K562 (cell line): ENCODE results near the gene SHANK1. TPM values are rescaled to one million over a fixed set of nuclear protein-coding genes. Genes with fewer than 3 reads are reported as not detected.

Source experiments
- CCNT2 ChIP-seq: IDR thresholded peaks from 2 replicates; pipeline ENCODE4 v1.6.1; 2011; ENCODE audit warnings: borderline replicate concordance, low read depth, mild to moderate bottlenecking, moderate library complexity, mixed read lengths, low read length; ENCODE audit not compliant: insufficient read length; ENCODE audit errors: extremely low read depth
- CHCHD3 ChIP-seq: fragments of 250-450 bp; sonication (Bioruptor Pico); IDR thresholded peaks from 2 replicates; pipeline ENCODE4 v2.1.2; 2022; ENCODE audit warnings: mild to moderate bottlenecking
- DNMT1 ChIP-seq: fragments of 450-650 bp; IDR thresholded peaks from 2 replicates; pipeline ENCODE4 v1.6.1; 2016; ENCODE audit warnings: antibody characterized with exemption, mild to moderate bottlenecking
- ESRRA ChIP-seq: fragments of 450-650 bp; IDR thresholded peaks from 2 replicates; pipeline ENCODE4 v1.6.1; 2014; ENCODE audit warnings: low read depth, mild to moderate bottlenecking, moderate library complexity, borderline replicate concordance
- FOXM1 ChIP-seq, 2 experiments: fragments of 450-650 bp in 1 of 2; sonication (generic) in 1 of 2; formaldehyde crosslinking in 1 of 2; IDR thresholded peaks; 2 replicates each; pipeline versions ENCODE4 v1.6.1 to v1.9.0; 2017 to 2022; ENCODE audit warnings: low read depth in 2 of 2, mild to moderate bottlenecking in 2 of 2, missing genetic modification reagents in 1 of 2, moderate library complexity in 1 of 2
- HDGF ChIP-seq: fragments of 450-650 bp; IDR thresholded peaks from 2 replicates; pipeline ENCODE4 v1.6.1; 2016
- NEUROD1 ChIP-seq: fragments of 150-350 bp; IDR thresholded peaks from 2 replicates; pipeline ENCODE4 v1.6.1; 2014; ENCODE audit warnings: borderline replicate concordance, low read length, low read depth; ENCODE audit not compliant: partially characterized antibody
- NR4A1 ChIP-seq, 2 experiments: fragments of 250-450 bp in 1 of 2; fragments of 450-650 bp in 1 of 2; sonication (Bioruptor Pico) in 1 of 2; IDR thresholded peaks; 2 replicates each; pipeline versions ENCODE4 v1.4.0 to v1.6.1; 2016 to 2020; ENCODE audit warnings: mild to moderate bottlenecking in 2 of 2, missing compliant biosample characterization in 1 of 2, missing genetic modification characterization in 1 of 2, moderate library complexity in 1 of 2
- POLR2A ChIP-seq: fragments of 450-650 bp; conservative IDR thresholded peaks from 2 replicates; pipeline ENCODE4 v1.6.1; 2016
- RBFOX2 ChIP-seq: fragments of 200-400 bp; formaldehyde crosslinking; IDR thresholded peaks from 2 replicates; pipeline ENCODE4 v1.6.1; 2017; ENCODE audit warnings: low read depth, mild to moderate bottlenecking, low read length, moderate library complexity
- RBM22 ChIP-seq: fragments of 200-400 bp; formaldehyde crosslinking; IDR thresholded peaks from 2 replicates; pipeline ENCODE4 v1.6.1; 2018; ENCODE audit warnings: low read length, low read depth; ENCODE audit not compliant: poor library complexity, severe bottlenecking
- RHOXF2B ChIP-seq: fragments of 250-450 bp; sonication (Bioruptor Pico); conservative IDR thresholded peaks from 2 replicates; pipeline ENCODE4 v1.5.1; 2021
- TCF7 ChIP-seq: sonication (generic); IDR thresholded peaks from 2 replicates; pipeline ENCODE4 v1.6.1; 2016; ENCODE audit warnings: antibody characterized with exemption, borderline replicate concordance
- ZBTB8A ChIP-seq: fragments of 450-650 bp; IDR thresholded peaks from 2 replicates; pipeline ENCODE4 v1.6.1; 2018; ENCODE audit warnings: mild to moderate bottlenecking, moderate library complexity; ENCODE audit not compliant: partially characterized antibody
- ZNF143 ChIP-seq: sonication (generic); formaldehyde crosslinking; IDR thresholded peaks from 2 replicates; pipeline ENCODE4 v1.9.0; 2022; ENCODE audit warnings: mild to moderate bottlenecking, missing genetic modification reagents
- ZNF184 ChIP-seq: sonication (generic); formaldehyde crosslinking; IDR thresholded peaks from 2 replicates; pipeline ENCODE4 v1.5.0; 2020; ENCODE audit warnings: missing genetic modification reagents
- ZNF24 ChIP-seq: fragments of 450-650 bp; IDR thresholded peaks from 2 replicates; pipeline ENCODE4 v1.6.1; 2016
- ZNF76 ChIP-seq: fragments of 250-450 bp; sonication (Bioruptor Pico); IDR thresholded peaks from 2 replicates; pipeline ENCODE4 v1.4.0; 2020; ENCODE audit warnings: mild to moderate bottlenecking, moderate library complexity, borderline replicate concordance
- ZNF830 ChIP-seq: fragments of 250-450 bp; sonication (Bioruptor Pico); IDR thresholded peaks from 2 replicates; pipeline ENCODE4 v1.5.0; 2021; ENCODE audit warnings: mild to moderate bottlenecking
- polyA plus RNA-seq, 8 experiments: library from polyadenylated mRNA; depleted of rRNA in 4 of 8; stranded (reverse) in 5 of 8; unstranded in 3 of 8; fragments of >200 nt; fragmentation: Nextera tagmentation in 2 of 8; fragmentation: Illumina TruSeq in 1 of 8; extraction: Ambion mirVana in 2 of 8; extraction: Trizol in 1 of 8; gene quantifications; 2 replicates each; pipeline versions ENCODE4 v1.2.1 to v1.2.3, GENCODE V29; 2011 to 2014; ENCODE audit warnings: inconsistent platforms in 1 of 8, missing spikeins in 1 of 8
- total RNA-seq, 7 experiments: library from RNA; depleted of rRNA in 6 of 7; stranded (reverse); fragments of >200 nt in 6 of 7; fragmentation: Illumina TruSeq in 2 of 7; extraction: Trizol in 2 of 7; gene quantifications; 2 replicates each; pipeline versions ENCODE4 v1.2.1 to v1.2.3, GENCODE V29; 2011 to 2021; ENCODE audit warnings: low replicate concordance in 1 of 7
- TF ChIP-seq, protein P1 (sequence below): fragments of 250-450 bp; sonication (Bioruptor Pico); IDR thresholded peaks from 2 replicates; pipeline ENCODE4 v1.9.0; 2021; ENCODE audit warnings: mild to moderate bottlenecking, inconsistent platforms
- TF ChIP-seq, protein P2 (sequence below): fragments of 450-650 bp; formaldehyde crosslinking; IDR thresholded peaks from 2 replicates; pipeline ENCODE4 v1.4.0; 2020; ENCODE audit warnings: mild to moderate bottlenecking, mixed read lengths
- TF ChIP-seq, protein P3 (sequence below): fragments of 450-650 bp; IDR thresholded peaks from 2 replicates; pipeline ENCODE4 v1.6.1; 2016; ENCODE audit warnings: low read depth, mild to moderate bottlenecking, moderate library complexity
- TF ChIP-seq, protein P4 (sequence below): sonication (generic); formaldehyde crosslinking; IDR thresholded peaks from 2 replicates; pipeline ENCODE4 v1.8.0; 2022; ENCODE audit warnings: missing genetic modification reagents, mild to moderate bottlenecking, moderate library complexity, borderline replicate concordance

Gene SHANK1
- total and polyA plus RNA-seq, 9 of the 15 experiments (the other 6 are each of a cell fraction or from before 2014, with no cell fraction given) = 0.33 to 1.3 (median 0.55) TPM; not detected in 2

DNA sequence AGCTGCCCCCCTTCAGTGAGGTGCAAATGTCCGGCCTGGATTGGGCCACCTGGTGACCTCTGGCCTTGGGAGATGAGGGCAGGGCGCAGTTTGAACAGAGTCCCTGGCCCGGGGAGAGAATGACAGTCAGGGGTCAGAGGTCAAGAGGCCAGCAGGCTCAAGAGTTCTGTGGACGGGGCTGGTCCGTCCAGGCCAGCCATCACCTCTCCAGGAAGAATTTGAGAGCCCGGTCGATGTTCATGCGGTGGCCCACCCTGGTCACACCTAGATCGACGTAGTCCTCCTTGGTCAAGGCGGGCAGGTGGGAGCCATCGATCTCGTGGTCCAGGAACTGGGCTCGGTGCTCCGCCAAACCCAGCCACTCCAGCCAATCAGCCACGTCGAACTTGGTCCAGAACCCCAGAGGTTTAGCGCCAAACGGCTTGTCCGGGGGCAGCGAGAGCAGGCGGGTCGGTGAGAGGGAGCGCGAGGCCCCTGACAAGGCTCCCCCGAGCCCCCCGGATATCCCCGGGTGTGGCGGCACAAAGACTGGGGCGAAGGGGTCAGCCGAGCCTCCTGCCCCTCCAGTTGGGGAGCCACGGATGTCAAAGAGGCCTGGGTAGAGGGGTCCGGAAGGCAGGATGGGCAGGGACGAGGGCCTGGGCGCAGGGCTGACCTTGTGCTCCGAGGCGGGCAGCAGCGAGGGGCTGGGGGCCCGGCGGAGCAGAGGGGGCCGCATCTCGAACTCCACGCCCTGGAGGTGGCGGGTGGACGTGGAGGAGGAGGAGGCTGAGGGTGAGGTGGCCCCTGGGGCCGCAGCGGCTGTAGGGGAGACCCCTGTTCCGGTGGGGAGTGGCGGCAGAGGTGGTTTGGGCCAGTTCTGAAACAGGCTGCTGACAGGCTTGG is 57.6 kb downstream of the SHANK1 start (continued):
- TF ChIP-seq, protein P1, sequence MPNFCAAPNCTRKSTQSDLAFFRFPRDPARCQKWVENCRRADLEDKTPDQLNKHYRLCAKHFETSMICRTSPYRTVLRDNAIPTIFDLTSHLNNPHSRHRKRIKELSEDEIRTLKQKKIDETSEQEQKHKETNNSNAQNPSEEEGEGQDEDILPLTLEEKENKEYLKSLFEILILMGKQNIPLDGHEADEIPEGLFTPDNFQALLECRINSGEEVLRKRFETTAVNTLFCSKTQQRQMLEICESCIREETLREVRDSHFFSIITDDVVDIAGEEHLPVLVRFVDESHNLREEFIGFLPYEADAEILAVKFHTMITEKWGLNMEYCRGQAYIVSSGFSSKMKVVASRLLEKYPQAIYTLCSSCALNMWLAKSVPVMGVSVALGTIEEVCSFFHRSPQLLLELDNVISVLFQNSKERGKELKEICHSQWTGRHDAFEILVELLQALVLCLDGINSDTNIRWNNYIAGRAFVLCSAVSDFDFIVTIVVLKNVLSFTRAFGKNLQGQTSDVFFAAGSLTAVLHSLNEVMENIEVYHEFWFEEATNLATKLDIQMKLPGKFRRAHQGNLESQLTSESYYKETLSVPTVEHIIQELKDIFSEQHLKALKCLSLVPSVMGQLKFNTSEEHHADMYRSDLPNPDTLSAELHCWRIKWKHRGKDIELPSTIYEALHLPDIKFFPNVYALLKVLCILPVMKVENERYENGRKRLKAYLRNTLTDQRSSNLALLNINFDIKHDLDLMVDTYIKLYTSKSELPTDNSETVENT = no peak
- TF ChIP-seq ZBTB8A (no peak), RBFOX2 (peak; percentile 56), NR4A1 (CRISPR knock-in tag; IDR thresholded peaks at IDR 0.05) (no peak), NR4A1 (tag; IDR thresholded peaks at IDR 0.05) (no peak), ZNF76 (CRISPR knock-in tag) (no peak), RBM22 (peak; percentile 24), ZNF830 (CRISPR knock-in tag) (no peak), RHOXF2B (CRISPR knock-in tag) (no peak), CCNT2 (peak; percentile 18), ZNF184 (CRISPR knock-in tag) (no peak), DNMT1 (no peak), HDGF (no peak), ZNF24 (no peak), ESRRA (no peak), FOXM1 (IDR thresholded peaks at IDR 0.05; ENCODE audit: low read depth) (no peak), FOXM1 (CRISPR knock-in tag; IDR thresholded peaks at IDR 0.05; ENCODE audit: low read depth) (no peak), POLR2A (no peak), NEUROD1 (no peak), ZNF143 (CRISPR knock-in tag) (no peak), TCF7 (no peak), CHCHD3 (no peak)
- TF ChIP-seq, protein P2, sequence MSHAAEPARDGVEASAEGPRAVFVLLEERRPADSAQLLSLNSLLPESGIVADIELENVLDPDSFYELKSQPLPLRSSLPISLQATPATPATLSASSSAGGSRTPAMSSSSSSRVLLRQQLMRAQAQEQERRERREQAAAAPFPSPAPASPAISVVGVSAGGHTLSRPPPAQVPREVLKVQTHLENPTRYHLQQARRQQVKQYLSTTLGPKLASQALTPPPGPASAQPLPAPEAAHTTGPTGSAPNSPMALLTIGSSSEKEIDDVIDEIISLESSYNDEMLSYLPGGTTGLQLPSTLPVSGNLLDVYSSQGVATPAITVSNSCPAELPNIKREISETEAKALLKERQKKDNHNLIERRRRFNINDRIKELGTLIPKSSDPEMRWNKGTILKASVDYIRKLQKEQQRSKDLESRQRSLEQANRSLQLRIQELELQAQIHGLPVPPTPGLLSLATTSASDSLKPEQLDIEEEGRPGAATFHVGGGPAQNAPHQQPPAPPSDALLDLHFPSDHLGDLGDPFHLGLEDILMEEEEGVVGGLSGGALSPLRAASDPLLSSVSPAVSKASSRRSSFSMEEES (CRISPR knock-in tag) = no peak
- TF ChIP-seq, protein P3, sequence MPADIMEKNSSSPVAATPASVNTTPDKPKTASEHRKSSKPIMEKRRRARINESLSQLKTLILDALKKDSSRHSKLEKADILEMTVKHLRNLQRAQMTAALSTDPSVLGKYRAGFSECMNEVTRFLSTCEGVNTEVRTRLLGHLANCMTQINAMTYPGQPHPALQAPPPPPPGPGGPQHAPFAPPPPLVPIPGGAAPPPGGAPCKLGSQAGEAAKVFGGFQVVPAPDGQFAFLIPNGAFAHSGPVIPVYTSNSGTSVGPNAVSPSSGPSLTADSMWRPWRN = no peak
- TF ChIP-seq, protein P4, sequence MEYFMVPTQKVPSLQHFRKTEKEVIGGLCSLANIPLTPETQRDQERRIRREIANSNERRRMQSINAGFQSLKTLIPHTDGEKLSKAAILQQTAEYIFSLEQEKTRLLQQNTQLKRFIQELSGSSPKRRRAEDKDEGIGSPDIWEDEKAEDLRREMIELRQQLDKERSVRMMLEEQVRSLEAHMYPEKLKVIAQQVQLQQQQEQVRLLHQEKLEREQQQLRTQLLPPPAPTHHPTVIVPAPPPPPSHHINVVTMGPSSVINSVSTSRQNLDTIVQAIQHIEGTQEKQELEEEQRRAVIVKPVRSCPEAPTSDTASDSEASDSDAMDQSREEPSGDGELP = peak; percentile 31; the same call in 1 of the 2 replicates
